Smooth muscle cell of the coronary artery (primary cell): ENCODE results near the gene TMPRSS15. TPM values are rescaled to one million over a fixed set of nuclear protein-coding genes. Genes with fewer than 3 reads are reported as not detected.

Source experiments
- total RNA-seq: library from RNA; depleted of rRNA; stranded (reverse); fragments of >200 nt; gene quantifications from 2 replicates; pipeline ENCODE4 v1.2.3, GENCODE V29; 2014; ENCODE audit warnings: low replicate concordance

The TMPRSS15 gene
- total RNA-seq = not detected in 2 replicates

DNA sequence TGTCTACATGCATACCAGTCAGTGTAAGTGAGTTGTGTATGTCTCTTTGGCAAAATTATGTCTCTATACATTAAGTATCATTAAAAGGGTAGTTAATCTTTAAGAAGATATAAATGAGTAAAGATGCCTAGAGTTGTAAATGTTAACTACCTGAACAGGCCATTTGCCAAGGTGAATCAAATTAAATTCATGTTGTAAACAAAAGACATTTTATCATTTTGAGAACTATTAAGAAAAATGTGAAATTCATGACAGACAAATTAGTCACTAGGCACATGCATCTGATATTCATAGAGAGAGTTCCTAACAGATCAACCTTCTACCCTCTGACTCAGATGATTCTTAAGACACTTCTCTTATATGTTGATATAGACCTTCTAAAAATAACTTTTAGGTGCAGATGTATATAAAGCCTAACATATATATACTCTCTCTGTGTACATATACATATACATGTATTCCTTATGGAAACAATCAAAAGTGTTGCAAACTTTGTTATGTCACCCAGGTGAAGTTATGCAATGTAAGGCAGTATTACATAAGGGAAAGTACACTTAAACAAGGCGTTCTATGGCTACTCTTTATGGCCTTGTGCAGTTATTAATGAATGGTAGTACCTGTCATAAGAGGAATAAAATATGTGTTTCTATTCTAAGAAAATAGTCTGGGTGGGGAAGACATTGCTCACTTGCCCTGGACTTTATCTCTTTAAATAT lies at the start of gene TMPRSS15:
Gene TMPRSS15 (minus strand): TSS at position 51 of the 716 bp plus-strand sequence. CDS start 163 bp downstream, outside the sequence.

GRCh38 chr21:18244671-18245463 lies 158.7 kb downstream of the TMPRSS15 start, which contains the start of gene CHODL:
CHODL (plus strand) TSS chr21:18244833; CDS start chr21:18245224, 391 bp downstream.

Other genes starting within 250 kb of the TMPRSS15 start
- not detected in 2 replicates for gene CHODL, start 159.0 kb downstream of the TMPRSS15 start, total RNA-seq